ENCODE measurements around the gene NPTN.

DNA sequence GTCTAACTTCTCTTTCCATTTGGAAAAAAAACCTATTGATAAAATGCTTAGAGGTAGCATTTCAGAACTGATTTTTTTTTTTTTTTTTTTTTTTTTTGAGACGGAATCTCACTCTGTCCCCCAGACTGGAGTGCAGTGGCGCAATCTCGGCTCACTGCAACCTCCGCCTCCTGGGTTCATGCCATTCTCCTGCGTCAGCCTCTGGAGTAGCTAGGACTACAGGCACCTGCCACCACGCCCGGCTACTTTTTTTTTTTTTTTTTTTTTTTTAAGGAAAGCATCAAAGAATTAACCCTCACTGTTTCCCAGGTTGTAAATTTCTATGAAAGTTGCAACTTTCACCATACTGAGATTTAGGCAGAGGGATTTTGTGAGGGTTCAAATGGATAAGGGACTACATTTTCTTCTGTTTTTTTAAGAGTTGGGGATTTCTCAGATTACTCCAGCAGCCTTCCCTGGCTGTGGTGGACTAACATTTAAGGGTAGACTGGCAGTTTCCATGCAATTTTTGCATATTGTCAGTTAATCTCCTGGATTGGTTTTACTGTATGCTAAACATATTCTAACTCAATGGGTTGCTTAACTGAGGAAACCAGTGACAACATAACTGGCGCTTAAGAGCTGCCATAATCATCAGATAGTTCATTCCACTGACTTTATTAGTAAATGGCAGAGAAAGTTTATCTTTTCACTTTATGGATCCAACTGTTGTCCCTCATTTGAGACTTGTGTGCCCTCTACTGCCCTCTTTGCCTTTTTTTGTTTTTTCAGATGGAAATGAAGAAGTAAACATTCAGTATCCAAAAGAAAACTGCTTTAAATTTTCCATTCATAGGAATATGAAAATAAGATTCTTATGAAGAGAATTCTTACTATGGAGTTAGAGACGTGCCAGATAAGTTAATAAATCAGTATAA lies 93.7 kb downstream of the NPTN start:
- no peak for TF ChIP-seq CTCF (IDR thresholded peaks at IDR 0.05)
- TF ChIP-seq POLR2A (IDR thresholded peaks at IDR 0.05) = no peak
